NCI-H1105 treated with DMSO at 0.1 percent for 48 hours (cell line): ENCODE measurements around the gene IFITM10.

ENCODE experiments used
- DNase-seq: peaks from one replicate; lab custom pipeline; 2025; lab: John Stamatoyannopoulos, UW

The IFITM10 gene

DNA sequence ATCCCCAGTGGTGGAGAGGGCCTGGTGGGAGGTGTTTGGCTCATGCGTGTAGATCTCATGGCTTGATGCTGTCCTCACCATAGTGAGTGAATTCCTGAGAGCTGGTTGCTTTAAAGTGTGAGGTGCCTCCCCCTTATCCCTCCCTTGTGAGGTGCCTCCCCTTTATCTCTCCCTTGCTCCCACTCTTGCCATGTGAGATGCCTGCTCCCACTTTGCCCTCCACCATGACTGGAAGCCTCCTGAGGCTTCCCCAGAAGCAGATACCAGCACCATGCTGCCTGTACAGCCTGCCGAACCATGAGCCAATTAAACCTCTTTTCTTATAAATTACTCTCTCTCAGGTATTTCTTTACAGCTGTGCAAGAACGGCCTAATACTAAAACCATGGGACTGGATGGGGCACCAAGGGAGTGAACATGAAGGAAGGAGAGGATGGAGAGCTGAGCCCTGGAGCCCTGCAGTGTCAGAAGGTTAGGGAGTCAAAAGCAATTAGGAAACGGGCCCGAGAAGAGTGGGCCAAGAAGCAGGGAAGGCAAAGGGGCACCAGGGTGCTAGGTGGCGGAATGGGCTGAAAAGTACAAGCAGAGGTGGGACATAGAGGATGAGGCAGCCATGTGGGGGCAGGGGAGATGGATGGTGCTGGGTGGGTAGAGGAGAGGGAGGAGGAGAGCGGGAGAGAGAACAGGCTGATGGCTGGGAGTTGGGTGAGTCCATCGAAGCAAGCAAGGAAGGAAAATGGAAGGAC lies 9.4 kb downstream of the IFITM10 start:
- no peak for DNase-seq

DNA sequence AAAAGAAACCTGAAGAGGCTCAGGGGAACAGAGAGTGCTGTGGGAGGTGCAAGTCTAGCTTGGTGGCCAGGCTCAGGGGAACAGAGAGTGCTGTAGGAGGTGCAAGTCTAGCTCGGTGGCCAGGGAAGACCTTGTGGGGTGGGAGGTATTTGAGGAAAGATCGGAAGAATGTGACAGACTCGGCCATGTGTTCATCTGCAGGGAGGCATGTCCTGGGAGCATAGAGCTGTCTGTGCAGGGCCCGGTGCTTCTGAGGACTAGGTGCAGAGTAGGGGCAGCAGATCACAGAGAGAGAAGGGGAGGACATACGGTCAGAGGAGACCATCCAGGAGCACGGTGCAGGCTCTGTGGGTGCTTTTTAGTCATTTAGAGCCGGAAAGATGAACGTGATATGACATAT lies 10.8 kb downstream of the IFITM10 start:
- no peak for DNase-seq

DNA sequence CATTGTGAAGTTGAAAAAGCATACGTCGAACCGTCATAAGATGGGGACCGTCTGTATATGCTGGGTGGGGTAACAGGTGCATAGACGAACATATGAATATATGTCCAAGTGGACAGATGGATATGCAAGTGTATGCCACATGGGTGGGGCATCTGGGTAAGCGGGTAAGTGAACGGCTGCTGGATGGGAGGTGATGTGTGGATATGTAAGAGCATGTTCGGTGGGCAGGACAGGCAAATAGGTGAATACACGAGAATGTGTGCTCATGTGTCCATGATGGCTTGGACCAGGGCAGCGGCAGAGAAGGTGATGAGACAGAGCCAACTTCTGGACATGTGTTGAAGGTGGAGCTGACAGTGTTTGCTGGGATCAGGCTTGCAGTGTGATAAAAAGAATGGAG lies 12.0 kb downstream of the IFITM10 start:
- DNase-seq, result no peak

DNA sequence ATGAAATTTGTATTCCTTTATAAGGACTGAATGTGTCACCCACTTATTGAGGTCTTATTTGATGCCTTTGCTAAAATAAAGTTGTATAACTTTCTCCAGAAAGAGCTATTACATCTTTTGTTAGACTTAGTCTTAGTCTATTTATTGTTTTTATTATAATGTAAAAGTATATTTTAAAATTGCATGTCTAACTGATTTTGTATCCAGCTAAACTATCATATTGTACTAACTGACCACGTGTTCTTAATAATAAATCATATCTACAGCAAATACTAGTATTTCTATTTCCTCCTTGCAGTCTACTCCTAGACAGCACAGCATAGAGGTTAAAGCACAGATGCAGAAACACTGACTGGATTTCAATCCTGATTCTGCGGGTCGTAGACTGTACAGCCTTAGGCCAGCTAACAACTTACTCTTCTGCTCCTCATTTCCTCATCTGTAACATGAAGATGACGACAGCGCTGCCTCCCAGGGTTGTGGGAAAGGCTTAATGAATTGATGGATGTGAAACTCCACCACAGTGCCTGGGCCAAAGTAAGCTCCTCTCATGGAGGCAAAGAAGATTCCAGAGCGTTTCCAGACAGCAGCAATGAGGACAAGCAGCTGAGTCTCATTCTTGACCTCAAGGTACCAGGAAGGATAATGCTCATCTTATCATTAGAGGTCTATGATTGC lies 13.2 kb downstream of the IFITM10 start:
- DNase-seq, result no peak

DNA sequence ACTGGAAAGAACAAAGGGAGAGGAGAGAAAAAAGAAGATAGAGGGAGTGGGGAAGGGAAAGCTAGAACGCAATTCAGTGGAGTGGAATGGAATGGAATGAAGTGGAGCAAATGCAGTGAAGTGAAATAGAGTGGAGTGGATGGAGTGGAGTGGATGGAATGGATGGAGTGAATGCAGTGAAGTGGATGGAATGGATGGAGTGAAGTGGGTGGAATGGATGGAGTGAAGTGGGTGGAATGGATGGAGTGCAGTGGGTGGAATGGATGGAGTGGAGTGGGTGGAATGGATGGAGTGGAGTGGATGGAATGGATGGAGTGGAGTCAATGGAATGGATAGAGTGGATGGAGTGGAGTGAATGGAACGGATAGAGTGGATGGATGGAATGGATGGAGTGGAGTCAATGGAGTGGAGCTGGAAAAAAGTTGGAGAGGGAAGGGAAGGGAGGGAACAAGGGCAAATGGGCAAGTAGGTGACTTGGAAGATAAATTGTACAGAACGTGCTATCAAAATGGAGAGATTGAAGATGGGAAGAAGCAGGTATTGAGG lies 13.9 kb downstream of the IFITM10 start:
- peak; percentile 15 for DNase-seq

DNA sequence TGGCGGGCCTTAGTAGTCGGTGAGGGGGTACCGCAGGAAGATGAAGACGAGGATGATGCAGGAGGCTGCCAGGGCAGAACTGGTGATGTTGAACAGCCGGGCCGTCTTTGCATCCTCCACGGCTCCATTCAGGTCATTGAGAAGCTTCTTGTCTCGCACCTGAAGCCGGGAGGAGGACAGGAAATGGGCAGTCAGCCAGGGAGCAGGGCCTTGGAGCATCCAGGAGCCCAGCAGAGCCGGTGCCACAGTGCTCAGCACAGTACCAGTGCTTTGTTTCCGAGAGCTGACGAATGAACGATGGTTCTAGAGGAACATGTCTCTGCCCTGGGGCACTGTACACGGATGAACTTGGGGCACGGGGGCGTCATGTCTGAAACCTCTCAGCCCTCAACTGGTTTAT lies 15.1 kb downstream of the IFITM10 start:
- no peak for DNase-seq

DNA sequence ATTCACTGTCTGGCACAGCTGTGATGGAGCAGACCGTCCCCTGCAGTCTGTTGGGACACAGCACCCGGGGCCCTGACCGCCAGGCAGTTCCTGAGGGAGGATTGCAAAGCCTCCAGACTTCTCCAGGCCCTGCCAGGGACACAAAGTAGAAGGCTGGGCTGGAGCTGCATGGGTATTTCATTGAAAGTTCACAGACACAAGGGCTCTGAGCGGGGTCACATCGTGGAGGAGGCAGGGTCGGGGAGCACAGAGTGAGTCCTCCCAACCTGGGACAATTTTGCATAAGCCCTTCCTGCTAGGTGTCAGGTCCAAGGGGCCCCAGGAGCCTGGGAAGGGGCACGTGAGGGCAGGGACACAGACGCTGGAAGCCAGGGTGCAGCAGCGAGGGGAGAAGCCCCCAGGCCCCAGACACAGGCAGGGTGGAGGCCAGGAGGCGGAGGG lies 15.7 kb downstream of the IFITM10 start:
- DNase-seq, result no peak

DNA sequence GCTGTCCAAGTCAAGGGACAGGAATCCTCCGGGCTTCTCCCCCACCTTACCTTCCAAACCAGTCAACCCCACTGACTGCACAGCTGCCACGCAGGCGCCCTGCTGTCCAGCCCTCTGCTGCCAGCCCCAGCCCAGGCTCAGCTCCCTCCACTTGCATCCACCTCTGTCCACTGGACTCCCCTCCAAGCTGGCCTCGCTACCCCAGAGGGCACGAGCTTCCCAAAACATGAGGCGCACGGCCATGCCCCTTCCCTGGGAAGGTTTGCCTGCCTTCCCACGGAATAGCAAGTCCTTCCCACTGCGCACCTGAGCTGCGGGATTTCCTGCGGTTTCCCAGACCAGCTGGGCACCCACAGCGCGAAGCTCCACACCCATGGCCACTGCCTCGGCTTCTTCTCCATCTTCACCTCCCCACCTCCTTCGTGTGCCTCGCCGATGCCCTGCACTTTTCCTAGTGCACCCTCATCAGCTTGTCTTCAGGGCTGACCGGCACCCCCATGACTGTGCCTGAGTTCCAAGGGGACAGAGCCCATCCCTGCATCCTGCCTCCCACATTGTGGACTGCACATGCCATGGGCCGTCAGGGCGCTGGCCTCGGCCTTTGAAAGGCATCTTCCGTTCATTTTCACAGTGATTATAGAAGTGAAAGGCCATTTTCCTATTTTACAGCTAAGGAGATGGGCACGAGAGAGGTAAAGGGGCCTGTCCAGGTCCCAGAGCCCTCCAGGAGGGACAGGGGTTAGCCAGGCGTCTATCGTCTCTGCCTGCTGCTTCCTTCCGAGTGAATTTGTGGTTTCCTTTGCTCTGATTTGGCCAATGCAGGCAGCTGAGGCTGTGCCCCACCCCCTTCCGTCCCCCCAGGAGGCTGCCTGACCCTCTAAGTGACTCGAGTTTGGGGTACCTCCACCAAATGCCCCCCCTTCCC lies 16.4 kb downstream of the IFITM10 start:
- no peak for DNase-seq

DNA sequence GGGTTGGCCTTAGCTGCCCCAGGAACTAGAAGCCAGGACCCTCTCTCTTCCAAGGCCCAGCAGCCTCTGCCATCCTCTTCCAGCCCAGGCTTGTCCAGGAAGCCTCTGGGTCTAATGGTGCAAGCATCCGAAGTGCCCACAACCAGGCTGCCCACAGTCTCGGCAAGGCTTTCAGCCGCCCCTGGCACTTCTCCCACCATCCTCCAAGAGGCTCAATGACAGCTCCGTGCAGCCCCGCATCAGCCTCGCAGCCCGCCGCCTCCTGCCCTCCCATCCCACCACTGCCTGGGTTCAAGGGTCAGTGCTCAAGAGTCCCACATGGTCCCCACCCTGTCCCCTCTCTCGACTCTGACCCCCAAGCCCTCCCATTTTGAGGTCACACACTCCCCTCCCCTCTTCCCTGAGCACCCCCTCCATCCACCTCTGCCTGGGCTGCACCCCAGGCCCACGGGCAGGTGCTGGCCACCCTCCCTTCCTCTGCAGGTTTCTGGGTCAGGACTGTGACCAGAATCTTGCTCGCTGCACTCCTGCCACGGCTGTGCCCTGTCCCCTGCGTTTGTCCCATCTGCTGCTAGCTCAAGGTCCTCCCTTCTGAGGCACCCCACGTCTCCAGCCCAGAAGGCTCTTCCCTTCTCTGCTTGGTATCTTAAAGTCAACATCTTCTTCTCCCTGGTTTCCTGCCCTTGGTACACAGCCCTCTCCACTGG lies 17.2 kb downstream of the IFITM10 start:
- no peak for DNase-seq

DNA sequence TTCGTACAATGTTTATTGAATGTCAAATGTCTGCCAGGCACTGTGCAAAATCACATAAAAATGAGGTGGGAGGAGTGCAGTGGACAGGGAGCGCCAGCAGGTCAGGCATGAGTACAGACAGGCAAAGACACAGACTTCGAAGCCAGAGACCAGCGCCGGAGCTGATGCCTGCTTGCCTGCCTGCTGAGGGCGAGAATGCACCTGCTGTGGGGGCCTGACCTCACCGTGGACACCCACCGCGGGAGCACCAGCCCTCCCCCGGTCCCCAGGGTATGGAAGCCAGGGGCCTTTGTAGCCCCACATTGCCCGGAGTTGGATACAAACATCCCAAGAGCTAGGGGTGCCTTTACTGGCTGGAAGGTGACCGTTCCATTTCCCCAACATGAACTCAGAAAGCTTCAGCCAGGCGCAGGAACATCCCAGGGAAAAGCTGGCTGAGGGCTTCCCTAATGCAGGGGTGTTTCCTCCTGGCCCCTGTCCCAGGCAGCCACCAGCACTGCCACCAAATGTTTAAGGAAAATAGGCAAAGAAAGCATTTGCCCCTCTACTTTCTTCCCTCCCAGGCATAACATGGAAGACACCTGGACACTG lies 17.9 kb downstream of the IFITM10 start:
- no peak for DNase-seq

DNA sequence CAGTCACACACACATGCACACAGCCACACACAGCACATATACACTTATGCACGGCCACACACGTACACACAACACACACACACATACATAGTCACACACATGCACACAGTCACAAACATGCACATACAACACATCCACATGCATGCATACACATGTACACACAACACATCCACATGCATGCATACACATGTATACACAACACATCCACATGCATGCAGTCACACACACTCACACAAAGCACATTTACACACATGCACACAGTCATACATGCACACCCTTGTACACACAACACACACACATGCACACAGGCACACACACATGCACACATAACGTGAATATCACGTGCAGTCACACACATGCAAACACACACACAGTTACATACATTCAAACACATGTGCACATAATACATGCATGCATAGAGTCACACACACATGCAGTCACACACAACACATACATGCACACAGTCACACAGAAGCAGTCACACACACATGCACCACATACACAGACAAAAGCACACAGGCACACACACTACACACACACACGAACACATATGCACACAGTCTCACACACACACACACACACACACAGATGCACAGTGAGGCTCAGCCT lies 18.8 kb downstream of the IFITM10 start:
- DNase-seq, result no peak

DNA sequence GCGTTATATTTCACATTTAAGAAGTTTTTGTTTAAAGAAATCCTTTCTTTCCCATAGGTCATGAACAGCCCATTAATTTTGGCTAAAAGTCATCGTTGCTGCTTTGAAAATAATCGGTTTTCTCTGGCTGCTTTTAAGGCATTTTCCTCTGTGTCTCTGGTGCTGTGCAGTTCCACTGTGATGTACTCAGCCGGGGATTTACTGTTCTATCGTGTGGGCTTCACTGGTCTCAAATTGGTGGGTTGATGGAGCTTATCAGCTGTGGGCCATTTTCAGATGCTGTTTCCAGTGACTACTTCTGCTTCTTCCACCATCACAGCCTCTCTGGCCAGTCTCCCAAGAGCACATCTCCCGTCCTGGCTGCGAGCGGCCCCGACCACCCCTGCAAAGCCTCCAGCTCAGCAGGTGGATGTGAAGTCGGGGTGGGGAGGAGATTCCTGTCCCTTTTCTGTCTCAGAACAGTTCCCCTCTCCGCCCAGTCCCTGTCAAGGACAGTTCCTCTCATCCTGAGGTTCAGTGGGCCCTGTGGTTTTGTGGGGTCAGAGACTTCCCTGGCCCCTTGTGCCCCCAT lies 20.3 kb downstream of the IFITM10 start:
- DNase-seq, result no peak

DNA sequence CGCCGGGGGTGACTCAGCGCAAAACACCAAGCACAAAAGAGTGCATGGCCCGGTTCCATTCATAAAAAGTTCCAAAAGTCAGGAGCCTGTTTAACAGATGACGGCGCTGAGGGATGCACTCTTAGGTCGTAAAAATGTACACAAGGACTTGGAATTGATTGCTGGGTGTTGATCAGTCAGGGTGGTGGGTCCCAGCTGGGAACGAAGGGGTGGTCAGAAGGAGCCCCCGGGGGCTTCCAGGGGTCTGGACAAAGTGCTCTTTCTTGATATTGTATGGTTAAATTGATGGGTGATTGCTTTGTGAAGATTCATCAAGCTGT lies 20.7 kb downstream of the IFITM10 start:
- DNase-seq, result no peak

DNA sequence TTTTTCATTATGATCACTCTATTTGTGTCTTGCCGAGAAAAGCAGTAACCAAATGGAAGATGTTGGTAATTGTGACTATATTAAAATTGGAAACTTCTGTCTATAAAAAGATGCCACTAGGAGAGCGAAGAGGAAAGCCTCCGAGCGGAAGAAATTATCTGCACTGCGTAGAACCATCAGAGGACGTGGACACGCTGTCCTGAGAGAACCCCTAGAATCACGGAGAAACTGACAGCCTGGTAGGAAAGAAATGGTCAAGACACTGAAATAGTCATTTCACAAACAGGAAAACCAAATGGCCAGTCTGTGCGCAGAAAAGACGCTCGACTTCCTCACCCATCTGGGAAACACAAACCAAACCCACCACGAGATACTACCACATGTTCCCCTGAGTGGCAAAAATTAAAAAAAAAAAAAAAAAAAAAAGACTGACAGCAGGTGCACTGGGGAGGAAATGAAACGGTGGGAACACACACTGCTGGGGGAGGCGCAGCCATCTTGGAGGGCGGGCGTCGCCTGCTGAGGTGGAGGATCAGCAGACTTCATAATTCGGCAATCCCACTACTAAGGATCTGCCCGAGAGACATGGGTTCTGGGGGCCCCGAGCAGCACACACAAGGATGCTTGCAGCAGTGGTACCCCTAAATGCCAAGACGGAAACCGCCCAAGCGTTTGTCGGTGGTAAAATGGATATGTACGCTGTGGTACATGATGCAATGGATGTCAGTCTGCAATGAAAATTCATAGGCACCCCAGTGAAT lies 21.3 kb downstream of the IFITM10 start:
- no peak for DNase-seq

DNA sequence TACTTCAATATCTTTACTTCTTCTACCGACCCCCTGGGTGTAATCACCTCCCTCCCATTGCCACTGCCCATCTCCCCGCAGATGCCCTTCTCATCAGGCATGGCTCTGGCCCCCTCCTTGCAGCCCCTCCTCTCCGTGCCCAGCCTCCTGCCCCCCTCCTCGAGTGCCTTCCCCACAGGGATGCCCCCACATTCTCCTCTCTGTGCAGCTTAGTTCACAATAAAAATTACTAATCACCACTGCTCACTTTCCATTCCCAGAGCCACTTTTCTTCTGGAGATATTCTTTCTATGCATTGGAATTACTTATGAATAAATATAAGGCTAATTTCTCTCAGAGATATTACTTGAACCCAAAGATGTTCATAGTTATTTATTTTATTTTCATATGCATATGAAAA lies 22.1 kb downstream of the IFITM10 start:
- DNase-seq, result no peak

DNA sequence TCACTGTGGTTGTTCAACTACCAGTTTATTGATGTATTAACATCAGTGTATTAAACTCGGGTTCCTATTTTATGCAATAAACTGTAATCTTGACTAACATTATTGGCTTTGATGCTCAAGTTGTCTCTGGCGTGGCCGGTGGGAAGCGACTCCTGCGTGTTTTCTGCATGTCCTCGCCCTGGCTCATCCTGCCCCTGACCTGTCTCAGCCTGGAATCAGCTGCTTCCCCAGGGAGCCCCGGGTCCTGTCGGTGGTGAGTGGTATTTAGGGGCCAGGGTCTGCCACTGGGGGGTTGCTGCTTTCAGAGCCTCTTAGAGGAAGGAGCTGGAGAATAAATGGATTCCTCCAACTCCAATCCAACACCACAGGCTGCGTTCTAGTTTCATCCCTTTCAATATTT lies 22.5 kb downstream of the IFITM10 start:
- no peak for DNase-seq

DNA sequence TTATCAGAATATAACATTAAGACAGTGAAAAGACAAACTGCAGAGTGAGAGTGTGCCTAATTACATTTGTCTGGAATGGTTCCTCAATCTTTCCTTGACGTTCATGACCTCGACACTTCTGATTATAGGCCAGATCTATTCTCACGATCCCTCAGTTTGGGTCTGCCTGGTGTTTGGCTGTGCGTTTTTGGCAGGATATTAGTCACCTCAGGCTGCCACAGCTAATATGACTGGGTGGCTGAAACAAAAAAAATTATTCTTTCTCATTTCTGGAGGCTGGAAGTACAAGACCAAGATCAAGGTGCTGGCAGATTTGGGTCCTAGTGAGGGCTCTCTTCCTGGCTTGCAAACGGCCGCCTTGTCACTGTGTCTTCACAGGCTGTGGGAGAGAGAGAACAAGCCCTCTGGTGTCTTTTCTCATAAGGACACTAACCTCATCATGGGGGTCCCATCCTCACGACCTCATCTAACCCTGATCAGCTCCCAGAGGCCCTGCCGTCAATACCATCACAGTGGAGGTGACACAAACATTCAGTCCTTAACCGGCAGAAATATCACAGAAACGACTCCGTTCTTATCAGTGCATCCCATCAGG lies 23.2 kb downstream of the IFITM10 start:
- no peak for DNase-seq

DNA sequence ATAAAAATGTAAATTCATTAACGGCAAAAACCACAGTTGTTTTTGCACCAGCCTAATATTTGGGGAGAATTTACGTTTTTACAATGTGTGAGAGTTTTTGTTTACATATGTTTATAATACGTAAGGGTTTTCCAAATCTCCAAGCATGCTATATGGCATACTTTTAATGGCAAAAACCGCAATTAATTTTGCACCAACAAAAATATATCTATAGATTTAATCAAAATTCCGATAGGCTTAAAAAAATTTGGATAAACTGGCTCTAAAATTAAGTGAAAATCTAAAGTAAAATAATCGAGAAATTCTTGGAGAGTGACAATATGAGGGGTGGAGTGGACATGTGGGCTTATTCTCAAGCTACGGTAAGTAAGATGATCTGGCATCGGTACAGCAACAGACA lies 30.6 kb downstream of the IFITM10 start:
- DNase-seq, result no peak

DNA sequence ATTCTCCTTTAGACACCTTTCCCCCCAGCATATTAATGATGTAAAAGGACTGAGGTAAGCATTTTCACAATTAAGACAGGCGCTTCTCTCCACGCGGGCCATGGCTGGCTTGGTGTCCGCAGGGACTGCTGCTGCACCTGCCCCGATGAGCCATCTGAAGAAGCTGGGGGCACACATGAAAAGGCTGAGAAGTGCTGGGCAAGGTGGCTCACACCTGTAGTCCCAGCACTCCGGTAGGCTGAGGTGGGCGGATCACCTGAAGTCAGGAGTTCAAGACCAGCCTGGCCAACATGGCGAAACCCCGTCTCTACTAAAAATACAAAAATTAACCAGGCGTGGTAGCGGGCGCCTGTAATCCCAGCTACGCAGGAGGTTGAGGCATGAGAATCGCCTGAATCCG lies 32.1 kb downstream of the IFITM10 start:
- no peak for DNase-seq

DNA sequence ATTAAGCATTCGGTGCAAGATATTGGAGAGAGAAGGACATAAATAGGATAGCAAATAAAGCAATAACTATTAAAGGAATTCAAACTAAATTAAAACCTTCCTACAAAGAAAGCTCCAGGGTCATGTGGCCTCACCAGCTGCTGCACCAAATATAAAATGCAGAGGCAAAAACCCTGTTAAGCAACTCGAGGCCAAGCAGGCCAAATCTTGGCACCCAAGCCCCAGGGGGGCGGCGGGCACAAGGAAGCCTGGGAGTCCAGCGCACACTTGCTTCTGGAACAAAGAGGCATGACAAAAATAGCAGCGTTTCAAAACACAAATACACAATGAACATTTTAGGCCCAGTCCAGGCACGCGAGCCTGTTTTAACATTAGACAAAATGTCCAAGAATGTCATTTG lies 32.6 kb downstream of the IFITM10 start:
- no peak for DNase-seq
